H9 (cell line): ENCODE data around the gene UCP2. TPM values are rescaled to one million over a fixed set of nuclear protein-coding genes. Genes with fewer than 3 reads are reported as not detected.
"Not testable (repeated sequence)": the region's sequence is repeated elsewhere in the genome, so short reads cannot be mapped to it uniquely, and the experiment has no call there.

Experiments used
- DNase-seq: peaks from one replicate; pipeline ENCODE4 v3.0.0-alpha.2; 2017
- H2AFZ ChIP-seq: one replicate; pipeline ENCODE4 v1.6.1; 2013; ENCODE audit warnings: mild to moderate bottlenecking, low read length, control low read depth, moderate library complexity
- H2AK5ac ChIP-seq: 2 replicates; pipeline ENCODE4 v1.6.1; 2013; ENCODE audit warnings: low read length, control low read depth, mixed read lengths; ENCODE audit not compliant: insufficient read length
- H2BK120ac ChIP-seq: one replicate; pipeline ENCODE4 v1.6.1; 2013; ENCODE audit warnings: low read depth, mild to moderate bottlenecking, low read length, control low read depth, inconsistent platforms; ENCODE audit not compliant: poor library complexity, severe bottlenecking
- H2BK12ac ChIP-seq: 2 replicates; pipeline ENCODE4 v1.6.1; 2013; ENCODE audit warnings: low read length, control low read depth, mixed read lengths, low read depth; ENCODE audit not compliant: insufficient read length
- H2BK15ac ChIP-seq: 2 replicates; pipeline ENCODE4 v1.6.1; 2013; ENCODE audit warnings: low read depth, low read length, control low read depth
- H2BK20ac ChIP-seq: one replicate; pipeline ENCODE4 v1.6.1; 2013; ENCODE audit warnings: low read depth, mild to moderate bottlenecking, low read length, control low read depth, inconsistent platforms; ENCODE audit not compliant: poor library complexity, severe bottlenecking
- H2BK5ac ChIP-seq: 2 replicates; pipeline ENCODE4 v1.6.1; 2013; ENCODE audit warnings: low read length, control low read depth, mixed read lengths; ENCODE audit not compliant: insufficient read length
- H3K14ac ChIP-seq: 2 replicates; pipeline ENCODE4 v1.6.1; 2013; ENCODE audit warnings: low read length, control low read depth; ENCODE audit not compliant: insufficient read depth
- H3K18ac ChIP-seq: 2 replicates; pipeline ENCODE4 v1.6.1; 2013; ENCODE audit warnings: low read depth, mild to moderate bottlenecking, mixed read lengths, low read length, control low read depth; ENCODE audit not compliant: insufficient read length
- H3K23ac ChIP-seq: 2 replicates; pipeline ENCODE4 v1.6.1; 2013; ENCODE audit warnings: low read length, control low read depth, mixed read lengths, low read depth; ENCODE audit not compliant: insufficient read length
- H3K23me2 ChIP-seq: 2 replicates; pipeline ENCODE4 v1.6.1; 2013; ENCODE audit warnings: low read depth, mild to moderate bottlenecking, mixed read lengths, low read length, control low read depth; ENCODE audit not compliant: insufficient read length, poor library complexity, severe bottlenecking
- H3K27ac ChIP-seq: 2 replicates; pipeline ENCODE4 v1.5.1; 2013; ENCODE audit warnings: low read length, control low read depth, mixed read lengths, low read depth; ENCODE audit not compliant: insufficient read length
- H3K27me3 ChIP-seq: 2 replicates; pipeline ENCODE4 v1.6.1; 2013; ENCODE audit warnings: low read length, control low read depth, inconsistent platforms; ENCODE audit not compliant: insufficient read depth
- H3K4ac ChIP-seq: 2 replicates; pipeline ENCODE4 v1.6.1; 2013; ENCODE audit warnings: low read depth, mild to moderate bottlenecking, control low read depth, inconsistent platforms, low read length, moderate library complexity
- H3K4me1 ChIP-seq: 2 replicates; pipeline ENCODE4 v1.6.1; 2013; ENCODE audit warnings: low read length, control low read depth, inconsistent platforms; ENCODE audit not compliant: insufficient read depth
- H3K4me2 ChIP-seq: 2 replicates; pipeline ENCODE4 v1.6.1; 2013; ENCODE audit warnings: low read length, control low read depth, mixed read lengths; ENCODE audit not compliant: insufficient read length, insufficient read depth
- H3K56ac ChIP-seq: 2 replicates; pipeline ENCODE4 v1.6.1; 2013; ENCODE audit warnings: low read depth, mild to moderate bottlenecking, mixed read lengths, low read length, control low read depth; ENCODE audit not compliant: insufficient read length
- H3K79me1 ChIP-seq: 2 replicates; pipeline ENCODE4 v1.6.1; 2013; ENCODE audit warnings: low read depth, mild to moderate bottlenecking, moderate library complexity, low read length, control low read depth, inconsistent platforms; ENCODE audit not compliant: insufficient read depth, poor library complexity, severe bottlenecking
- H3K79me2 ChIP-seq: 2 replicates; pipeline ENCODE4 v1.6.1; 2013; ENCODE audit warnings: low read length, control low read depth, inconsistent platforms; ENCODE audit not compliant: insufficient read depth
- H3K9ac ChIP-seq: 2 replicates; pipeline ENCODE4 v1.6.1; 2013; ENCODE audit warnings: low read length, control low read depth, mixed read lengths; ENCODE audit not compliant: insufficient read length; ENCODE audit errors: extremely low read depth
- H3K9me3 ChIP-seq: one replicate; pipeline ENCODE4 v1.6.1; 2013; ENCODE audit warnings: low read depth, low read length, inconsistent platforms; ENCODE audit not compliant: control insufficient read depth
- H3T11ph ChIP-seq: one replicate; pipeline ENCODE4 v1.6.1; 2013; ENCODE audit warnings: mild to moderate bottlenecking, low read length, control low read depth, inconsistent platforms
- H4K20me1 ChIP-seq: one replicate; pipeline ENCODE4 v1.6.1; 2013; ENCODE audit not compliant: control insufficient read depth, insufficient read length, insufficient read depth
- H4K5ac ChIP-seq: 2 replicates; pipeline ENCODE4 v1.6.1; 2013; ENCODE audit warnings: low read depth, mild to moderate bottlenecking, mixed read lengths, low read length, control low read depth; ENCODE audit not compliant: insufficient read length
- H4K8ac ChIP-seq: replicated peaks from 2 replicates; pipeline ENCODE4 v1.6.1; 2013; ENCODE audit warnings: low read length, control low read depth, mixed read lengths, low read depth; ENCODE audit not compliant: insufficient read length
- H4K91ac ChIP-seq: 2 replicates; pipeline ENCODE4 v1.6.1; 2013; ENCODE audit warnings: low read depth, mild to moderate bottlenecking, moderate library complexity, mixed read lengths, low read length, control low read depth; ENCODE audit not compliant: insufficient read length
- H3K27ac Mint-ChIP-seq, 3 experiments: 2 replicates in 2 of 3; 3 replicates in 1 of 3; pipeline ENCODE4 v1.8.0; 2020 to 2021; ENCODE audit warnings: mixed read lengths in 3 of 3, mild to moderate bottlenecking in 1 of 3, moderate library complexity in 1 of 3
- H3K27me3 Mint-ChIP-seq: 2 replicates; pipeline ENCODE4 v1.8.0; 2021; ENCODE audit warnings: low read depth, mild to moderate bottlenecking, moderate library complexity, mixed read lengths
- H3K36me3 Mint-ChIP-seq, 3 experiments: 2 replicates in 2 of 3; 3 replicates in 1 of 3; pipeline ENCODE4 v1.8.0; 2020 to 2021; ENCODE audit warnings: low read depth in 3 of 3, mixed read lengths in 3 of 3; ENCODE audit not compliant: insufficient read depth in 1 of 3
- H3K4me1 Mint-ChIP-seq, 2 experiments: 2 replicates each; pipeline ENCODE4 v1.8.0; 2020; ENCODE audit warnings: mixed read lengths in 2 of 2
- H3K4me3 Mint-ChIP-seq, 2 experiments: 2 replicates in 1 of 2; 3 replicates in 1 of 2; pipeline ENCODE4 v1.8.0; 2020 to 2021; ENCODE audit warnings: mild to moderate bottlenecking in 2 of 2, mixed read lengths in 2 of 2, moderate library complexity in 1 of 2
- H3K9me3 Mint-ChIP-seq, 2 experiments: 2 replicates in 1 of 2; 3 replicates in 1 of 2; pipeline ENCODE4 v1.8.0; 2020; ENCODE audit warnings: mild to moderate bottlenecking in 2 of 2, mixed read lengths in 2 of 2, moderate library complexity in 1 of 2
- WGBS: extraction: QIAGEN DNeasy Blood & Tissue Kit; methylation state at CpG from one replicate; pipeline ENCODE4 v1.1.7; 2013; ENCODE audit warnings: missing lambda C conversion rate, low lambda C conversion rate, mixed read lengths; ENCODE audit not compliant: insufficient read length; ENCODE audit errors: extremely low coverage; 5-methylcytosine and 5-hydroxymethylcytosine counted together
- total RNA-seq: library from RNA; stranded (reverse); gene quantifications from 2 replicates; pipeline ENCODE4 v1.2.1, GENCODE V29; 2021
- TF ChIP-seq, protein P1 (sequence below): fragments of 200-600 bp; sonication (generic); conservative IDR thresholded peaks from 3 replicates; pipeline ENCODE4 v1.8.0; 2021; ENCODE audit warnings: antibody characterized with exemption, mild to moderate bottlenecking

Gene UCP2
- total RNA-seq, 1 experiment from 2014 or later = 62.1 TPM

DNA sequence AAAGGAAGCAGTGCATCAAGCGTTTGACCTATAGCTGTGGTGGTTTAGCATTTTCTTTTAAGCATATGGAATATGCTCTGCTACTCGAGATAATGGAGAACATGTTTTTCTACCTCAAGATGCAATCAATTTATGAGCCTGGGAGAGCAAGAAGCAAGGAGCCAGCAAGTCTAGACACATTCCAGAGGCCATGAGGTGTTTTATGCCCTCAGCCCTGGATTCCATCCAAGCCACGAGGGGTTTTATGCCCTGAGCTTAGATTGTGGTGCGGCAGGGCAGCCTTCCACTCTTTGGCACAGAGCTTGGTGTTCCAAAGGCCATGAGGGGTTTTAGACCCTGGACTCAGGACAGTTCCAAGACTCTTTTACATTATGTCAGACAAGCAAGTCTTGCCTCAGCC is 43.5 kb downstream of the UCP2 start:
- no peak overlapping the region for H2BK12ac ChIP-seq
- Mint-ChIP-seq H3K4me3 (no peak overlapping the region), H3K27me3 (peaks cover 3% of the 10 kb centered on the region; the same call in 1 of the 2 replicates), H3K4me1 (no peaks in the 10 kb centered on the region), H3K9me3 (peaks cover 33% of the 10 kb centered on the region in 2 experiments), H3K36me3 (peaks cover 16 to 24% (median 18%) of the 10 kb centered on the region in 3 experiments), H3K27ac (no peak overlapping the region)
- TF ChIP-seq, protein P1, sequence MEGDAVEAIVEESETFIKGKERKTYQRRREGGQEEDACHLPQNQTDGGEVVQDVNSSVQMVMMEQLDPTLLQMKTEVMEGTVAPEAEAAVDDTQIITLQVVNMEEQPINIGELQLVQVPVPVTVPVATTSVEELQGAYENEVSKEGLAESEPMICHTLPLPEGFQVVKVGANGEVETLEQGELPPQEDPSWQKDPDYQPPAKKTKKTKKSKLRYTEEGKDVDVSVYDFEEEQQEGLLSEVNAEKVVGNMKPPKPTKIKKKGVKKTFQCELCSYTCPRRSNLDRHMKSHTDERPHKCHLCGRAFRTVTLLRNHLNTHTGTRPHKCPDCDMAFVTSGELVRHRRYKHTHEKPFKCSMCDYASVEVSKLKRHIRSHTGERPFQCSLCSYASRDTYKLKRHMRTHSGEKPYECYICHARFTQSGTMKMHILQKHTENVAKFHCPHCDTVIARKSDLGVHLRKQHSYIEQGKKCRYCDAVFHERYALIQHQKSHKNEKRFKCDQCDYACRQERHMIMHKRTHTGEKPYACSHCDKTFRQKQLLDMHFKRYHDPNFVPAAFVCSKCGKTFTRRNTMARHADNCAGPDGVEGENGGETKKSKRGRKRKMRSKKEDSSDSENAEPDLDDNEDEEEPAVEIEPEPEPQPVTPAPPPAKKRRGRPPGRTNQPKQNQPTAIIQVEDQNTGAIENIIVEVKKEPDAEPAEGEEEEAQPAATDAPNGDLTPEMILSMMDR = no peak
- no peak overlapping the region for H4K8ac ChIP-seq
- no peaks in the 10 kb centered on the region for H3K79me2 ChIP-seq
- no peak overlapping the region for H2BK15ac ChIP-seq
- H2BK120ac ChIP-seq = no peak overlapping the region
- H4K5ac ChIP-seq = no peak overlapping the region
- H3K9ac ChIP-seq = no peak overlapping the region
- H3T11ph ChIP-seq = no peak overlapping the region
- H3K9me3 ChIP-seq = no peaks in the 10 kb centered on the region
- no peaks in the 10 kb centered on the region for H3K79me1 ChIP-seq
- H3K4me2 ChIP-seq = no peak overlapping the region
- H2BK5ac ChIP-seq = no peak overlapping the region
- no peak overlapping the region for H2AFZ ChIP-seq
- H2AK5ac ChIP-seq = no peak overlapping the region
- no peak overlapping the region for H3K23ac ChIP-seq
- no peaks in the 10 kb centered on the region for H3K23me2 ChIP-seq
- no peaks in the 10 kb centered on the region for H4K20me1 ChIP-seq
- no CpG with 5 or more reads among the region's 4 CpGs for WGBS
- DNase-seq = no peak
- H3K4ac ChIP-seq = no peak overlapping the region
- no peak overlapping the region for H4K91ac ChIP-seq
- H3K4me1 ChIP-seq = no peaks in the 10 kb centered on the region
- H2BK20ac ChIP-seq = no peak overlapping the region
- H3K14ac ChIP-seq = no peak overlapping the region
- no peak overlapping the region for H3K27ac ChIP-seq
- H3K18ac ChIP-seq = no peak overlapping the region
- H3K56ac ChIP-seq = no peak overlapping the region
- no peaks in the 10 kb centered on the region for H3K27me3 ChIP-seq

- DNase-seq, H2BK5ac ChIP-seq, H2BK120ac ChIP-seq, H4K5ac ChIP-seq, H3K4me3 Mint-ChIP-seq, H3K79me1 ChIP-seq, H3K4me1 Mint-ChIP-seq, H3K27me3 ChIP-seq, H3K4ac ChIP-seq, H3K56ac ChIP-seq, H3K4me1 ChIP-seq, H3K27ac Mint-ChIP-seq, H3K9ac ChIP-seq, H4K20me1 ChIP-seq, H2AFZ ChIP-seq, H4K8ac ChIP-seq, H3K23me2 ChIP-seq, H2BK15ac ChIP-seq, H3K27me3 Mint-ChIP-seq, H3K18ac ChIP-seq, H2BK12ac ChIP-seq, H3K79me2 ChIP-seq, H4K91ac ChIP-seq, H3T11ph ChIP-seq, H3K4me2 ChIP-seq, H3K9me3 ChIP-seq, H3K14ac ChIP-seq, H3K23ac ChIP-seq, H2BK20ac ChIP-seq, H2AK5ac ChIP-seq, H3K27ac ChIP-seq: not testable (repeated sequence)
- WGBS = no CpG with 5 or more reads among the region's 25 CpGs
- H3K9me3 Mint-ChIP-seq = peaks cover 26 to 29% of the 10 kb centered on the region in 2 experiments
- H3K36me3 Mint-ChIP-seq = peaks cover 11 to 16% (median 13%) of the 10 kb centered on the region in 3 experiments
Measured at GRCh38 chr11:73936047-73936446, 46.6 kb downstream of the UCP2 start.
